Measurements from ENCODE around the gene VTI1A. TPM values are rescaled to one million over a fixed set of nuclear protein-coding genes. Genes with fewer than 3 reads are reported as not detected.

Gene VTI1A
- total RNA-seq, 4 donors from 2014 or later = 43.5 to 80.4 (median 62.3) TPM

DNA sequence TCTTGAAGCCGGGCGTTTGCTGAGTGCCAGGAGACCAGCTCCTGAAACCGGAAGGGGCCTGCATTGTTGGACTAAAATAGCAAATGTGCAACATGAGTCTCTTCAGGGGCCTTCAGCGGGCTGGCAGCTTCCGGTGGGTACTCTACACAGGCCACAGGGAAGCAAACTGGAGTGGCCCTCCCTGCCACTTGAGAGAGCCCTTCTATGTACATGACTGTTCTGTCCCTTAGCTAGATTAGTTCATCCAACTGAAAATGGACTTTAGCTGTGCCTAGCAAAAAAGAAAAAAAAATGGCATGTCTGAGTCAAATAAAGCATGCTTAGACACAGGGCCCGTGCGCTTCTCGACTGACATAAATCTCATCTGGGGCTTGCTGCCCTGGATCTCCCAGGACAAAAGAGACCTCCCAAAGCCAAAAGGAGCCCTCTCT, 387.8 kb downstream of the VTI1A start:
- DNase-seq (ENCODE audit: low spot score) (no peak), ATAC-seq (ENCODE audit: low FRiP score) (no peak)
- TF ChIP-seq, protein P1, sequence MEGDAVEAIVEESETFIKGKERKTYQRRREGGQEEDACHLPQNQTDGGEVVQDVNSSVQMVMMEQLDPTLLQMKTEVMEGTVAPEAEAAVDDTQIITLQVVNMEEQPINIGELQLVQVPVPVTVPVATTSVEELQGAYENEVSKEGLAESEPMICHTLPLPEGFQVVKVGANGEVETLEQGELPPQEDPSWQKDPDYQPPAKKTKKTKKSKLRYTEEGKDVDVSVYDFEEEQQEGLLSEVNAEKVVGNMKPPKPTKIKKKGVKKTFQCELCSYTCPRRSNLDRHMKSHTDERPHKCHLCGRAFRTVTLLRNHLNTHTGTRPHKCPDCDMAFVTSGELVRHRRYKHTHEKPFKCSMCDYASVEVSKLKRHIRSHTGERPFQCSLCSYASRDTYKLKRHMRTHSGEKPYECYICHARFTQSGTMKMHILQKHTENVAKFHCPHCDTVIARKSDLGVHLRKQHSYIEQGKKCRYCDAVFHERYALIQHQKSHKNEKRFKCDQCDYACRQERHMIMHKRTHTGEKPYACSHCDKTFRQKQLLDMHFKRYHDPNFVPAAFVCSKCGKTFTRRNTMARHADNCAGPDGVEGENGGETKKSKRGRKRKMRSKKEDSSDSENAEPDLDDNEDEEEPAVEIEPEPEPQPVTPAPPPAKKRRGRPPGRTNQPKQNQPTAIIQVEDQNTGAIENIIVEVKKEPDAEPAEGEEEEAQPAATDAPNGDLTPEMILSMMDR (IDR thresholded peaks at IDR 0.05) = no peak

DNA sequence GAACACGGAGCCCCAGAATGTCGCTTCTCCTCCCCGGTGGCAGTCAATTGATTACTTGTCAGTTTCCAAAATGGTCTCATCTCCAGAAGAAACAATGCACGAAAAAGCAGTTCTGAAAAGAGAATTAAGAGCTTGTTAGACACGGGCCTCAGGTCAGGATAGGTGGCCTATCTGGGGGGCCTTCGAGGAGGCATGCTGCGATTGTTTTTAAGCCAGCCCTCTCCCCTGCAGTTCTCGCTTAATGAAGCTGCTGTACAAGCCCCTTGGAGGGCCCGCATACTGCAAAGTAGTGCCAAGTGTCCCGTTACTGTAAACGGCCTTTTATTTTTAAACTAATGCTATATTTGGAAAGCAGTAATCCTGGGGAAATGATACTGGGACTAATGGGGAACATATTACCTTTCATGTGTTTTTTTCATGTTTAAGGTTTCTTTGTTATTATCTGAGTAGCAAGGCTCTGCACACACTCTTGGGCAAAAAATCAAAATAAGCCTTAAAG, 388.3 kb downstream of the VTI1A start:
- ATAC-seq (ENCODE audit: low FRiP score) = no peak
- no peak for DNase-seq (ENCODE audit: low spot score)
- TF ChIP-seq, protein P1 (IDR thresholded peaks at IDR 0.05) = no peak

DNA sequence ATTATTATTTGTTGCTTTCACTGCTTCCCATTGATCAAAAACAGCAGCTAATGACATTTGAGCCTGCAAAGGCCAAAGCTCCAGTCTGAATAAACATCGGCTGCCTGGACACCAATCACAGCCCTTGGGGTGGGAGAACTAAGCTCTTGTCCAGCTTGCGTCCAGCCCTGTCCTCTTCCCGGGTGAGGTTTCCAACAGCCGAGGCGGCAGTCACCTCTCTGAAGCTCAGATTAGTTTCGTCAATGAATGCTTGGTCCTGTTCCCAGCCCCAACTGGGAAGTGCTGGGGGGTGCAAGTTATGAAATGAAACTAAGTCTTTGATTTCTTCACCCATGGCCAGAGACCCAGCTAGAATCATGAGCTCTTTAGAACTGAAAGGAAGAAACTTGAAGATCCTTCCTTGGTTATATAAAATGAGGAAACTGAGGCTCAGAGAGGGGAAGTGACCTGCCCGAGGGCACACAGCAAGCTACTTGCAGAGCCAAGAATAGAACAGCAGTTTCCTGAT, 389.0 kb downstream of the VTI1A start:
- TF ChIP-seq, protein P1 (IDR thresholded peaks at IDR 0.05) = no peak
- ATAC-seq (ENCODE audit: low FRiP score) = peak; percentile 50
- no peak for DNase-seq (ENCODE audit: low spot score)

DNA sequence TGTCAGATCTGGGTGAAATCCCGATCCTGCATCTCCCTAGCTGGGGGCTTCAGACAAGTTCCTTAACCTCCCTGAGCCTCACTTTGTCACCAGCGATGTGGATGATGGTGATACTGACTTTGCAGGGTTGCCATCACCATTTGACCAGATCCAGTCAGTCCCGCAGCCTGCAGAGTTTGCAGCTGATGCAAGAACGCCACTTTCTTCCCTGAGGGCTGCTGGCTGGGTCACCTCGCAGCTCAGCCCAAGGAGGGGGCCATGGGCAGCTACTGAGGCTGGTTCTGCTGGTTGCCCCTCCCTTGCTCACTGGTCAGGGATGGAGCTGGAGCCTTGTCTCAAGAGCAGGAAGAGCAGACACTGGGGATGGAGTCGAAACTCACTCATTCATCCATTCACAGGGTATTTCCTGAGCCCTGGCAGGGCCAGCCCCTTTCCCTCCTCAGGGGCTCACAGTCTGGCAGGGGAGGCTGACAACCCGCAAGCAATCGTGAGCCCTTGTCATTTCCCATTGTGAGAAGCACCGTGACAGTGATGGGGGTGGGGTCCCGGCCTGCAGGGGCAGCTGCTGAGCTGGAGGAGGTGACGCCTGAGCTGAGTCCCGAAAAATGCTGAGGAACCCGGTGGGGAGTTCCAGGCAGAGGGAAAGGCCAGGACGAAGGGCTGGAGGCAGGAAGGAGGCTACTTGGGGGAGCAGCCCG, 391.9 kb downstream of the VTI1A start:
- no peak for ATAC-seq (ENCODE audit: low FRiP score)
- no peak for DNase-seq (ENCODE audit: low spot score)
- TF ChIP-seq, protein P1 (IDR thresholded peaks at IDR 0.05) = no peak

DNA sequence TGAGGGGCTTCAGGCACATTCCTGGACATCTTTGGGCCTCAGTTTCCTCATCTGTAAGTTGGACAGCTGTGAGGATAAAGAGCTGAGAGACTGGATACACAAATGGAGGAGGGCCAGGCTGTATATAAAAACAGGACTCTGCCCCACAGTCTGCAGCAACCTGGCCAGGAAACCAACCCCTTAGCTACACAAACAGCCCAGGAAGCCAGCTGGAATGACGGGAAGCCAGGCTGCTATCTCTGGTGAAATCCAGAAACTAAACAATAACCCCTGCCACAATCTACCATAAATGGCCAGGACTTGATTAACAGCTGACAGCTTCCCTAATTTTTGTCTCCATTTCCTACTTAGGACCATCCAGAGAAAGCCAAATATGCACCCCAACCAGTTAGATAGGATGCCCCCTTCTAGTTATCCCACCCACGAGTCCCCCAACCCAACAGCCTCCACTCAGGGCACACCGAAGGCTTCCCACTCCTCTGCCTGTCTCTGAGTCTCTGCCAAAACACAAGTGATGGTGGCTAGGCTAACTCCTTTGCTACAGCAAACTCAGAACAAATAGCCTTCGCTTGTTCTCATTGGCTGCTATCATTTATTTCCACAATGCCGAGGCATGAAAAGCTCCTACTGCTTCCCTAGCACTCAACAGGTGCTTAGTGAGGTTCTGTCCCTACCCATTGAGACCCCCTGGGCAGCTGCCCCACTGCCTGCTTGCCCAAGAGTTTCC, 393.1 kb downstream of the VTI1A start:
- DNase-seq (ENCODE audit: low spot score) (no peak), ATAC-seq (ENCODE audit: low FRiP score) (no peak)
- TF ChIP-seq, protein P1 (IDR thresholded peaks at IDR 0.05) = no peak

DNA sequence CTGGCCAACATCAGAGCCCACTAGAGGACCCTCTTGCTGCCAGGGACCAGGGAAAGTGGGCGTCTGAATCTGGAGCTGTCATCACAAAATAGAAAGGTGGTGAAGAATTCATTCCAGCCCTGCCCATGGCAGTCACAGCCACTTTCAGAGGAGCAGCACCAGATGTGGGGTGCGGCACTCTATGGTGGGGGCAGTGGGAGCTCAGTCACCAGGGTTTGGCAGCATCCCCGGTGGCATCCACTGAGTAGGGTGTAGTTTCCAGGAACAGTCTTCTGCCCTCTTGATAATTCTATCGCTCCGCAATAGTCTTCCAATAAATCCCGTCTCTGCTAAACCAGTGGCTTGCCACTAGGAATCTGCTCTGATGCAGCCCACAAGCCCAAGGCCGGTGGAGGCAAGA, 394.5 kb downstream of the VTI1A start:
- no peak for DNase-seq (ENCODE audit: low spot score)
- ATAC-seq (ENCODE audit: low FRiP score) = no peak

More for the DNA sequence above, 394.5 kb downstream of the VTI1A start:
- TF ChIP-seq, protein P1 (IDR thresholded peaks at IDR 0.05) = no peak
